SK-N-SH treated with all-trans-retinoic acid at 6 μM for 48 hours (cell line): ENCODE measurements around the gene CDH20.

Experiments
- BACH2 ChIP-seq: fragments of 250-450 bp; sonication (Bioruptor Pico); IDR thresholded peaks from 2 replicates; pipeline ENCODE4 v1.9.0; 2021; ENCODE audit warnings: mild to moderate bottlenecking, borderline replicate concordance
- RARB ChIP-seq: fragments of 250-450 bp; sonication (Bioruptor Pico); IDR thresholded peaks from 2 replicates; pipeline ENCODE4 v1.8.0; 2021; ENCODE audit warnings: mild to moderate bottlenecking, moderate library complexity
- SNAI2 ChIP-seq: fragments of 250-450 bp; sonication (Bioruptor Pico); IDR thresholded peaks from 2 replicates; pipeline ENCODE4 v1.5.0; 2020; ENCODE audit warnings: mild to moderate bottlenecking, moderate library complexity
- ZFP30 ChIP-seq: fragments of 450-650 bp; formaldehyde crosslinking; IDR thresholded peaks from 2 replicates; pipeline ENCODE4 v1.5.0; 2022; ENCODE audit warnings: mild to moderate bottlenecking, moderate library complexity
- ZNF565 ChIP-seq: fragments of 450-650 bp; formaldehyde crosslinking; conservative IDR thresholded peaks from 2 replicates; pipeline ENCODE4 v1.5.0; 2020; ENCODE audit warnings: low read depth, mild to moderate bottlenecking, moderate library complexity
- TF ChIP-seq, protein P1 (sequence below): fragments of 250-450 bp; sonication (Bioruptor Pico); IDR thresholded peaks from 2 replicates; pipeline ENCODE4 v1.5.1; 2021; ENCODE audit warnings: mild to moderate bottlenecking, moderate library complexity
- TF ChIP-seq, protein P2 (sequence below): fragments of 250-450 bp; sonication (Bioruptor Pico); IDR thresholded peaks from 2 replicates; pipeline ENCODE4 v1.5.0; 2020; ENCODE audit warnings: mild to moderate bottlenecking, moderate library complexity

DNA sequence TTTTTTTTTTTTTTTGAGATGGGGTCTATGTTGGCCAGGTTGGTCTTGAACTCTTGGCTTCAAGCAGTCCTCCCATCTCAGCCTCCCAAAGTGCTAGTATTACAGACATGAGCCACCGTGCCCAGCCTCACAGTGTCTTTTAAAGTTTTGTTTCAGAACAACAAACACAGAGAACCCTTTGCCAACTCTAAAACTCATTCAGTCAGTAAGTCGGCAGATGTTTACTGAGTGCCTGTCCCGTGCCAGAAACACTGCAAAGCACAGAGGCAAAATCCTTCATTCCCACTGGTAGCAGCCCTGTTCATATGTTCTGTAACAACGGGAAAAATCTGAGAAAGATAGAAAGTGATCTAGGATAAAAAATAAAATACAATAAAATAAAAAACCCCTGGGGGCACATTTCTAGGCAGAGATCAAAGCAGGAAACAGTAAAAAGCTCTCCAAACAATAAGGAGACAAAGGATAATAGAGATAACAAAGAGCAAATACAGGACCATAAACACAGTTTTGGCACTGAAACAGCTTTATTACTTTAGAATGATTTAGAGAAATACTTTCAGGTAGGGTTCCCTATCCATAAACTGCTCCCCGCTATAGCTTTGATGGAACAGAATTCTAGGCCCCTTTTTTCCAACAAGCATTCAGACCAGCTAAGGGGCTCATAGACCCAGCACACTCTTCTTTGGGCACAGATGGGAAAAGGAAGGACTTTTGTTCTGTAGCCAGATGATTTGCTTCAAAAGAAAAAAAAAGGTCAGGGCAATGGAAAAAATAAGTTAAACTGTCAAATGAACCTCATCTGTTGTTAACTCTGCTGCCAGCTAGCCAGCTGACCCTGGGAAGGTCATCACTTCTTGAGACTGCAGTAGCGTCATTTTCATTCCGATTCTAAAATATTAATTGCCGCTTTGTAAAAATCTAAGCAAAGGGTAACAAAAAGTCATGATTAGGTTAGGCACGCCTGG is 212.3 kb downstream of the CDH20 start:
- TF ChIP-seq, protein P1, sequence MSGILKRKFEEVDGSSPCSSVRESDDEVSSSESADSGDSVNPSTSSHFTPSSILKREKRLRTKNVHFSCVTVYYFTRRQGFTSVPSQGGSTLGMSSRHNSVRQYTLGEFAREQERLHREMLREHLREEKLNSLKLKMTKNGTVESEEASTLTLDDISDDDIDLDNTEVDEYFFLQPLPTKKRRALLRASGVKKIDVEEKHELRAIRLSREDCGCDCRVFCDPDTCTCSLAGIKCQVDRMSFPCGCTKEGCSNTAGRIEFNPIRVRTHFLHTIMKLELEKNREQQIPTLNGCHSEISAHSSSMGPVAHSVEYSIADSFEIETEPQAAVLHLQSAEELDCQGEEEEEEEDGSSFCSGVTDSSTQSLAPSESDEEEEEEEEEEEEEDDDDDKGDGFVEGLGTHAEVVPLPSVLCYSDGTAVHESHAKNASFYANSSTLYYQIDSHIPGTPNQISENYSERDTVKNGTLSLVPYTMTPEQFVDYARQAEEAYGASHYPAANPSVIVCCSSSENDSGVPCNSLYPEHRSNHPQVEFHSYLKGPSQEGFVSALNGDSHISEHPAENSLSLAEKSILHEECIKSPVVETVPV (CRISPR knock-in tag), result no peak
- TF ChIP-seq SNAI2, result no peak
- TF ChIP-seq, protein P2, sequence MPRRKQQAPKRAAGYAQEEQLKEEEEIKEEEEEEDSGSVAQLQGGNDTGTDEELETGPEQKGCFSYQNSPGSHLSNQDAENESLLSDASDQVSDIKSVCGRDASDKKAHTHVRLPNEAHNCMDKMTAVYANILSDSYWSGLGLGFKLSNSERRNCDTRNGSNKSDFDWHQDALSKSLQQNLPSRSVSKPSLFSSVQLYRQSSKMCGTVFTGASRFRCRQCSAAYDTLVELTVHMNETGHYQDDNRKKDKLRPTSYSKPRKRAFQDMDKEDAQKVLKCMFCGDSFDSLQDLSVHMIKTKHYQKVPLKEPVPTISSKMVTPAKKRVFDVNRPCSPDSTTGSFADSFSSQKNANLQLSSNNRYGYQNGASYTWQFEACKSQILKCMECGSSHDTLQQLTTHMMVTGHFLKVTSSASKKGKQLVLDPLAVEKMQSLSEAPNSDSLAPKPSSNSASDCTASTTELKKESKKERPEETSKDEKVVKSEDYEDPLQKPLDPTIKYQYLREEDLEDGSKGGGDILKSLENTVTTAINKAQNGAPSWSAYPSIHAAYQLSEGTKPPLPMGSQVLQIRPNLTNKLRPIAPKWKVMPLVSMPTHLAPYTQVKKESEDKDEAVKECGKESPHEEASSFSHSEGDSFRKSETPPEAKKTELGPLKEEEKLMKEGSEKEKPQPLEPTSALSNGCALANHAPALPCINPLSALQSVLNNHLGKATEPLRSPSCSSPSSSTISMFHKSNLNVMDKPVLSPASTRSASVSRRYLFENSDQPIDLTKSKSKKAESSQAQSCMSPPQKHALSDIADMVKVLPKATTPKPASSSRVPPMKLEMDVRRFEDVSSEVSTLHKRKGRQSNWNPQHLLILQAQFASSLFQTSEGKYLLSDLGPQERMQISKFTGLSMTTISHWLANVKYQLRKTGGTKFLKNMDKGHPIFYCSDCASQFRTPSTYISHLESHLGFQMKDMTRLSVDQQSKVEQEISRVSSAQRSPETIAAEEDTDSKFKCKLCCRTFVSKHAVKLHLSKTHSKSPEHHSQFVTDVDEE (CRISPR knock-in tag), result no peak
- no peak for TF ChIP-seq RARB
- no peak for TF ChIP-seq ZNF565 (CRISPR knock-in tag)
- TF ChIP-seq ZFP30, result no peak
- no peak for TF ChIP-seq BACH2
